ENCODE data around the gene PIGX.
A peak's percentile ranks its signal among the peaks of the same experiment; 100 is the strongest.

Gene PIGX

DNA sequence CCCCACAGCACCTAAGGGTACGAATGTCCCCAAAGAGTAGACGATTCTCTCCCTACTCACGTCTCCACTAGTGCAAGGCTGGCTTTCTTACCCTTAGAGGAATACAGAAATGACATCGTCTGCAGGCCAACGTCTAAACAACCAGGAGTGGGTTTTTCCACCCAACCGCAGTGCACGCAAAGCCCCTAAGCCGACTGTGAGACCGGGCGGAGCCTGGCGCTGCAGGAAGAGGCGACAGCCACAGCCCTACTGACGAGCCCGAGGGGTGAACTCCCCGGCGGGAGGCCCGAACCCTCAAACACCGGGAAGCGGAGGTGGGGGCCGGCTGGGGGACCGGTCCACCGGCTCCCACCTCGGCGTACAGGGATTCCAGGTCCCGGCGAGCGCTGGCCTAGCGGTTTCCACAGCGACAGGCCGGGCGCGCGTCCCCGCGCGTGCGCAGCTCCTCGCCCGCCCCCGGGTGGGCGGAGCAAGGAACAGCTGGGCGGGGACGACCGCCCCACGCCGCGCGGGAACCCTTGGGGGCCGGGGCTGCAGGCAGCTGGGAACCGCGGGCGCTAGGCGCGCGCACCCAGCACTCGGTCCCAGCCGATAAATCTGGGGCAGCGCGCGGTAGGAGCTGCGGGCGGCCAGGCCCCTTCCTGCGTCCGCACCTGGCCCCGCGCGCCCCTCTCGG, at the start of gene PIGX, which contains the start of gene CEP19:
PIGX (plus strand) TSS at position 540 of the 676 bp plus-strand sequence.
CEP19 (minus strand) TSS at position 413 of the 676 bp plus-strand sequence. CDS start 3,593 bp downstream, outside the sequence.
- peak; percentile 90 for DNase-seq

DNA sequence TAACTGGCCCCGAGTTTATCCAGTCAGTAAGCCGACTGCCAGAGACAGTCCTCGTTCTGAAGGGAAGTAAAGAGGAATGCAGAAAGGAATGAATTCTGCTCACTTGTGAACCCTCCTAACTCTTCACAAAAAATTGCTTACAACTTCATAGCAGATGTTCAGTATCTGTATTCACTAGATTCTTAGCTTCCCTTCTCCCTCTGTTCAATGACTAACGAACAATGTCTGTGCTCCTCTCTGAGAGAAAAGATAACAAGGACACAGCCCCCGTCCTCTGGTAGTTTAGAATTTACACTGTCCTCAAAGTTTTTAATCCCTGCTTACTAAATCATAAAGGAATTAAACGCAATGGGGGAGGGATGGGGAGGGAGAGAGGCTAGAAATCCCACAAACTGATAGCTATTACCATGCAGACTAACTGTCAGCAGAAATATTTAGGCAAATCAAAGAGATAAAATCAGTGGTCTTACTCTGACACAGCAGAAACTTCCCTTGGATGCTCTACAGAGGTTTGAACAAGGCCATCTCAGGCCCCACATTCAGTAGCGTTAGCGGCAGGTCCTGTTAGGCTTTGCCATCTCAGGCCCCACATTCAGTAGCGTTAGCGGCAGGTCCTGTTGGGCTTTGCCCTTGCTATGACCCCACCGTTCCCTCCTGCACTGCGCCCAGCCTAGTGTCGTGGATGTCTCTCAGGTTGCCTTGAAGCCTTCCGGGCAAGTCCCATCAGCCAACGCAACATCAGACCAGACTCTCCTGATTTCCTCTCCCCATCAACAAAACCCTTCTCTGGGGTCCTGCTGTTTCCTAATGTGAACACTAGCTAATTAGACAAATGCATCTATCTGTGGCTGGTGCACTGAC, 49.2 kb upstream of the PIGX start:
- no peak for DNase-seq

DNA sequence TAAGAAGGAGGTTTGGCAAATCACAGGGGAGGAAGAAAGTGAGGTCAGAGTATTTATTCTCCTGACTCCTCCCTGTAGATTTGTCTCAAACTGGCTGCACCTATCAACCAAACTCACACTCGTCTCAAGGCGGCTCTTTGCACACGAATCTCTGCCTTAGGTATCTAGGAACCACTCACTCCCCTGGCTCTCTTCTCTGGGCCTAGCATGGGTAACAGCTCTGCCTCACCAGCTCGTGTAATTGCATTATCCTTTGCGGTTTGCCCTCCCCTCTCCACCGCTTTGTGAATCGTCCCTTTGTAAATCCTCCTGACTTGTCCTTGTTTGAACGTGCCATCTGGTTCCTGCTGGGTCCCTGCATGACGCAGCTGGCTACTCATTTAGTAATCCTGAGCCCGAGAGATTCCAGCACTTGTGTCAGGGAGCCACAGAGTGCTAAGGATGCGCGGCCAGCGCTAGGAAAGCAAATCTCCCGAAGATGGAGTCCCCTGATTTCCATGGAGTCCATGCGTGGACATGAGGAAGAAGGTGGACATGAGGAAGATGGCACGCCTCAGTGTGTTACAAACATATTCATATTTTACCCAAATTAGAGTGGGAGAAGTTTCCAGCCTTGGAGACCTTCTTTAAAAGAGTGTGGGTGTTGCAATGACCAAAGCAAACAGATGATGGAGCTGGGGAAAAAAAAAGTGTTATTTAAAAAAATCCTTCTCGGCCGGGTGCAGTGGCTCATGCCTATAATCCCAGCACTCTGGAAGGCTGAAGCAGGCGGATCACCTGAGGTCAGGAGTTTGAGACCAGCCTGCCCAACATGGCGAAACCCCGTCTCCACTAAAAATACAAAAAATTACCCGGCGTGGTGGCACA, 45.9 kb upstream of the PIGX start:
- DNase-seq, result no peak

DNA sequence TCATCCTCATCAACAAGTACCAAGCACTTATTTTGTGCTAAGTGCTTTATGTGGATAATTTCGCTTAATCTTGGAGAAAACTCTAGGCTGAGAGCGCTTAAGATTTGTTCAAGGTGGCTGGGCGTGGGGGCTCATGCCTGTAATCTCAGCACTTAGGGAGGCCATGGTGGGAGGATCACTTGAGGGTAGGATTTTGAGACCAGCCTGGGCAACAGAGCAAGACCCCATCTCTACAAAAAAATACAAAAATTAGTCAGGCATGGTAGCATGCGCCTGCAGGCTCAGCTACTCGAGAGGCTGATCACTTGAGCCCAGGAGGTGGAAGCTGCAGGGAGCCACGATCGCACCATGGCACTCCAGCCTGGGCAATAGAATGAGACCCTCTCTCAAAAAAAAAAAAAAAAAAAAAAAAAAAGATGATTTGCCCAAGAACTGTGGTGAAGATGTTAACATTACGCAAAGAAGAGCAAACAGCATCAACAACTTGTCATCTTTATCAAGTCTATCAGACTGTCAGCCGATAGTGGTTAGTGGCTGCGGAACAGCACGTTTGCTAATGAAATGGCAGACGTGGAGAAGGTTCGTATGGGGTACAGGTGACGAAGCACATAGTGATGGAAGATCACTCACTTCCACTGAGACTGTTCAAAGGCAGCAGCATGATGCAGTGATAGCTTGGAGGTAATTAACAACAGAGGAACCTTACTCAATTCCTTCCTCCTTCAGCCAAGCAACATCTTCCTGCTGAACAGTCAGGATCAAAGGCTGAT, 44.9 kb upstream of the PIGX start:
- DNase-seq, result no peak

DNA sequence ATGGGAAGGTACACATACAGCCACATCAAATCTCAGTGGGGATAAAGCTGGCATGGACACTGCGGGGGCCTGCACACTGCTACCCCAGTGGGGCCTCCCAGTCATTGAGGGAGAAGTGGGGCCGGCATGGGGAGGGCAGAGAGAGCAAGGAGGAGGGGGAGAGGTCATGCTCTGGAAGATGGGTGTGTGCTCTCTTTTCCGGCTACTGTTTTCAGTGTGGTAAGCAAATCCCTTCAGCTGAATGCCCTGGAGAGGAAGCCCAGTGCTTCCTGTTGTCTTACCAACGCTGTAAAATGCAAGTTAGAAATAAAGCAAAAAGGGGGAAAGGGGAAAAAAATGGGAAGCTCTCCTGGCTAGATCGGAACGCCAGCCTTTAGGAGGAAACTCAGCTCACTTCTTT, 41.8 kb upstream of the PIGX start:
- DNase-seq, result no peak

DNA sequence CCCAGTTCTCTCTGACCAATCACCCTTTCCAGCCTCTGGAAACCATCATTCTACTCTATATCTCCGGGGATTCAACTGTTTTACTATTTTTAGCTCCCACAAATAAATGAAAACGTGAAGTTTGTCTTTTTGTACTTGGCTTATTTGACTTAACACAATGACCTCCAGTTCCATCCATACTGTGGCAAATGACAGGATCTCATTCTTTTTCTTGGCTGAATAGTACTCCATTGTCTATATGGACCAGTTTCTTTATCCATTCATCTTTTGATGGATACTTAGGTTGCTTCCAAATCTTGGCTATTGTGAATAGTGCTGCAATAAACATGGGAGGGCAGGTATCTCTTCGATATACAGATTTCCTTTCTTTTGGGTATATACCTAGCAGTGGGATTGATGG, 38.5 kb upstream of the PIGX start:
- DNase-seq, result no peak

DNA sequence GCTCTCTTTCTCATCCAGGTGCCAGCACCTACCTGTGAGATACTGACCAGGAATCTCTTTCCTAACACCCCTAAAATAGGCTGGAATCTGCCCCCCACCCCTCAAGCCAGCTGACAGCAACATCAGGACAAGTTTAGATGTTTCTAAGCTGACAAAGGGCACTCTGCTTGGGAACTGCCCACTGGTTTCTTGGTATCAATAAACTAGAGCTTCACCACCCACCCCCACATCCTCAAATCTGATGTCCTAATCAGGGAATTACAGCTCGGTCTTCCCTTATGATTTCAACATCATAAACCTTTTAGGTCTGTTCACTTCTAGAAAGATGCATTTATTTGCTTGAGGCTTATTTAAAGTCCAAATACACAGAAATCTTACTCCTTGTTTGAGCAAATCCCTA, 34.8 kb upstream of the PIGX start:
- no peak for DNase-seq

DNA sequence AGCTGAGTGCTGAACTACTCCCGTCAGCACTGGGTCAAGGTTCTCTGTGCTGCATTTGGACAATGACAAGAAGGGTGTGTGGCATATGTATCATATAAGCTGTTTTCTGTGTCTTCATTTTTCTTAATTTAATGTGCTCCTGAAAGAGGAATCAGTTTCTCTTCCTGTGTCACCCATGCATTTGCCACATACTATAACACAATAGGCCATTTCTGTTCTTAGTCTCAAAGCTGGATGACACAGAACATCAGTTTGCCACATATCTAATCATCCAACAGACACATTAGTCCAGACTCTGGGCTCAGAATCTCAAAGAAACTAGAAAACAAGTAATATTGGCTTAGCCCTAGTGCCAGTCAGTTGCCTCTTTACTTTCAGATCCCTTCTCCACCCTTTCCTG, 34.2 kb upstream of the PIGX start:
- DNase-seq, result no peak

DNA sequence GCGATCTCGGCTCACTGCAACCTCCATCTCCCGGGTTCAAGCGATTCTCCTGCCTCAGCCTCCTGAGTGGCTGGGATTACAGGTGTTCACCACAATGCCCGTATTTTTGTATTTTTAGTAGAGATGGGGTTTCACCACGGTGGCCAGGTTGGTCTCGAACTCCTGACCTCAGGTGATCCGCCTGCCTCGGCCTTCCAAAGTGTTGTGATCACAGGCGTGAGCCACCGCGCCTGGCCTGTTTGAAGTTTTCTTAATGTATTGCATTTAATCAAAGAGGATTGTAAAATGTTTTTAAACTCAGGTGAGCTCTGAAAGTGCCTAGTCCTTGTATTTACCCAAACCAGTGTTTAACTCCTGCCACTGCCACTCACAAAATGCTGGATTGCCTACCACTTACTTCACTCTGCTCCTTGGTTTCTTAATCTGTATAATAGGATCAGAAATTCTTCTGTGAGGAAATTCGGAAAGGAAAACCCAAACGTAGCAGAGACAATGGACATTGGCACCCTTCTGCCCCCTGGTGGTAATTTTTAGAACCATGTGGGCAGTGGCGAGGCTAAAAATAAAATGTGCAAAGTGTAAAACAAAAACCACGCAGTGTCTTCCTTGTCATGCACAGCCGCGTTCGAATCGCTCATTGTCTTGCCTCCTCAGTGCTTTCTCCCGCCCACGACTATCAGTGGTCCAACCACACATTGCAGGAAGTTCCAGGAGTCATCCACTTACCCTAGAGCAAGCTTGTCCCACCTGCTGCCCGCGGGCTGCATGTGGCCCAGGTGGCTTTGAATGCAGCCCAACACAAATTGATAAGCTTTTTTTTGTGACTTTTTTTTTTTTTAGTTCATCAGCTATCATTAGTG, 27.4 kb upstream of the PIGX start:
- DNase-seq, result peak; percentile 73

DNA sequence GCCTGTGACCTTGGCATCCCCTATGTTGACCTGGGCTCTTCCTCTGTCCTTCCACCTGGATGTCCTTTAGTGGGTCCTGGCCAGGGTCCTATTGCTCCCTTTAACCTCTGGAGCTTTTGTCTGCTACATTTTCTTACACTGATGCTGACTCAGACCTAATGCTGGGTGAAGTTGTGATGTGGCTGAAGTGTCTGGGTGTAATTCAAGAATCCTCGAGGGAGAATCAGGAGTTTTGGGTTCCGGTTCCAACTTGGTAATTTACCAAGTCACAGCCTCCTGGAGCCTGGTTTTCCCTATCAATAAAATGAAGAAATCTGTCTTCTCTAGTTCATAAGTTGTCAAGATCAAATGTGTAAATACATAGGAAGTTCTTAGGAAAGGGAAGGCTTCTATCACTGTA, 25.7 kb upstream of the PIGX start:
- DNase-seq, result no peak

DNA sequence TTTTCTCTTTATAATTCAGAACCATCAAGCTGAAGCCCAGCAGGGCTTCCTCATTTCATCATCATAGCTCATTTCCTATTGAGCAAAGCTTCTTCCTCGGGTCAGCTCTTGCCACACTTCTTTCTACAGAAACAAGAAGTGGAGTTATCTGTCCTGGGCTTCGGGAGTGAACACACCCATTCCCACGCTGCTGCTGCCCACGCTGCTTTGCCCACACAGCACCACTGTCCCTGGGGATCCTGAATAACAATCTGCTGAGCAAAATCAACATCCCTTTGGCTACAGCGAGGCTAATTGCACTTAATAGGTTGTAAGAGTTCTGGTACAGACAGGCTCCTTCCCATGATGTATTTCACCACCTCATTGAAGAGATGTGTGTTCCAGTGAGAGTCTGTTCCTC, 23.8 kb upstream of the PIGX start:
- no peak for DNase-seq

DNA sequence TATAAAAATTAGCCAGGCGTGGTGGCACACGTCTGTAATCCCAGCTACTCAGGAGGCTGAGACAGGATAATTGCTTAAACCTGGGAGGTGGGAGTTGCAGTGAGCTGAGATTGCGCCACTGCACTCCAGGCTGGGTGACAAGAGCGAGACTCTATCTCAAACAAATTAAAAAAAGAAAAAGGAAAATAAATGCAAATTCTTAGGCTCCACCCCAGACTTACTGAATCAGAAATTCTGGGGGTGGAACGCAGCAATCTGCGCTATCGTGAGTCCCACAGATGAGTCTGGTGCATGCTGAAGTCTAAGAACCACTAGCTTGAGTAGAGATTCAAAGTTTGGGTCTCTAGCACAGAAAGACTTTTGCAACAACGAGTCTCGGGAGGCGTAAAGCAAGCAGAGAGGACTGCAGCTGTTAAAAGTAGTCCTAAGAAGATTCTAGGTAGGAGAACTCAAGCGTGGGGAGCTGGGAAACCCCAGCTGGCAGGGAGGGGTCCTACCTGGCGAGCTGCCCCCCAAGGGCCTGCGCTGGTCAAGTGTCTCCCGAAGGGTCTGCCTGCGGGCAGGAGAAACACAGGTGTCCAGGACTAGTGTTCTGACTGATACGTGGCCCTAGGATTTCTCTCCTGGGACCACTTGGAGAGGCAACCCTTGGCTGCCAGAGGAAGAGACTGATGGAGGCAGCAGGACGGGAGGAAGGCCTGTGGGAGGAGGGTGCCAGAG, 22.1 kb upstream of the PIGX start:
- DNase-seq, result no peak

DNA sequence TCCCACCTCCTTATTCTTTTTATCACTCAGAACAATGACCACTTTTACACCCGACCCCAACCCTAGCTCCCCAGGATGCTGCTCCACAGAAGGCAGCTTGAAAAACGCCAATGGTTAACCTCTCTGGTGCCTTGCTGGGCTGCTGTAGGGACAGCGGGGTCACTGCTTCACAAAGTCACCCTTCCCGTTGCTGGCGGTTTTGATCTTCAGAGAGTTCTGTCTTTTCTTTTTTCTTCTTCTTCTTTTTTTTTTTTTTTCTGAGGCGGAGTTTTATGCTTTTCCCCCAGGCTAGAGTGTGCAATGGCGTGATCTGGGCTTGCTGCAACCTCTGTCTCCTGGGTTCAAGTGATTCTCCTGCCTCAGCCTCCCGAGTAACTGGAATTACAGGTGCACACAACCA, 20.8 kb upstream of the PIGX start:
- no peak for DNase-seq

DNA sequence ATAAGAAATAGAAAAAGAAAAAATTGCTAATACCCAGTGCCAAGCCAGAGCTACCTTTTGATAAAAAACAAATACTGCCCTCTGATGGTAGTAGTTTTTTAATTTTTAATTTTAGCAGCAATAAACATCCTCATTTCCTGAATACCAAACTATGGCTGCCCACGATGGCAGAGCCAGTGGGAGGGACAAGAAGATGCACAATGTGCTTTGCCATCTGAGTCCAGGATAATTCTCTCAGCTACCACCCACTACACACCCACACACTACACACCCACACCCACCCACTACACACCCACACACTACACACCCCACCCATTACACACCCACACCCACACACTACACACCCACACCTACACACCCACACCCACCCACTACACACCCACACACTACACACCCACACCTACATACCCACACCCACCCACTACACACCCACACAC, 18.0 kb upstream of the PIGX start:
- DNase-seq, result no peak

DNA sequence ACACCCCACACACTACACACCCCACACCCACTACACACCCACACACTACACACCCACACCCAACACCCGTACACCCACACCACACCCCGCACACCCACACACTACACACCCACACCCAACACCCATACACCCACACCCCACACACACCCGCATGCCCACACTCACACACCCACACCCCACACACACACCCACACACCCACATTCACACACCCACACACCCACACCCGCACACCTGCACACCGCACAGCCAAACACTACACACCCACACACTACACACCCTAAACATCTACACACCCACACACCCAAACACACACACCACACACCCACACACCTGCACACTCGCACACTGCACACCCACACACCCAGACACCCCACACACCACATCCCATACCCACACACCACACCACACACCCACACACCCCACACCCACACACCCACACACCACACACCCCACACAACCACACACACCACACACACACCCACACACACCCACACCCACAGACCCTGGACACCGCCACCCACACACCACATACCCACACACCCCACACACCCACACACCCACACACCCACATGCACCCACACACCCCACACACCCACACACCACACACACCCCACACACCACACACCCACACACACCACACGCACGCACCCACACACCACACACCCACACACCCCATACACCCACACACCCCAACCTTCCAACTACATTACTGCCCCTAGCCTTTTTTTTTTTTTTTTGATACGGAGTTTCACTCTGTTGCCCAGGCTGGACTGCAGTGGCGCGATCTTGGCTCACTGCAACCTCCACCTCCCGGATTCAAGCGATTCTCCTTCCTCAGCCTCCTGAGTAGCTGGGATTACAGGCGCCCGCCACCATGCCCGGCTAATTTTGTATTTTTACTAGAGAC, 17.0 kb upstream of the PIGX start:
- no peak for DNase-seq

DNA sequence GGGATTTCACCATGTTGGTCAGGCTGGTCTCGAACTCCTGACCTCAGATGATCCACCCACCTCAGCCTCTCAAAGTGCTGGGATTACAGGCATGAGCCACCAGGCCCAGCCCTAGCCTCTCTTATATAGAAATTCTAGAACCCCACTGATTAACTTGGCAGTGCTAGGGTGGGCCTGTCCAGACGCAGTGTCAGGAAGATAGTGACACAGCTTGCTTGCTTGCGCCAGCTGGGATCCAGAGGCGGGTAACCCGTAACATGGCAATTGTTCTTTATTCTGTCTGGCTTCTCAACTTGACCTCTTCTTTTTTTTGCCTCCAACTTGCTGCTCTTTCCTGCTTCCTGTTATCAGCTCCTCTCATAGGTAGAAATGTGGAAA, 16.3 kb upstream of the PIGX start:
- DNase-seq, result no peak

DNA sequence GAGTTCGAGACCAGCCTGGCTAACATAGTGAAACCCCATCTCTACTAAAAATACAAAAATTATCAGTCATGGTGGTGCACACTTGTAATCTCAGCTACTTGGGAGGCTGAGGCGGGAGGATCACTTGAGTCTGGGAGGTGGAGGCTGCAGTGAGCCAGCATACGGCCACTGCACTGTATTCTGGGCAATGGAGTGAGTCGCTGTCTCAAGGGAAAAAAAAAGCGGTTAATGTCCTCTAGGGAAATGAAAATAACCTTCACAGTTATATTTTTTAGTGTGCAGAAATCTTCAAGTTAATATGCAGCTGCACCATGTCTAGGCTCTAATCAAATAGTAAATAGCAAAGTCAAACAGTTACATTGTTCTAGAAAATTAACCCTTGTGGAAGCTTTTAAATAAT, 14.9 kb upstream of the PIGX start:
- no peak for DNase-seq

DNA sequence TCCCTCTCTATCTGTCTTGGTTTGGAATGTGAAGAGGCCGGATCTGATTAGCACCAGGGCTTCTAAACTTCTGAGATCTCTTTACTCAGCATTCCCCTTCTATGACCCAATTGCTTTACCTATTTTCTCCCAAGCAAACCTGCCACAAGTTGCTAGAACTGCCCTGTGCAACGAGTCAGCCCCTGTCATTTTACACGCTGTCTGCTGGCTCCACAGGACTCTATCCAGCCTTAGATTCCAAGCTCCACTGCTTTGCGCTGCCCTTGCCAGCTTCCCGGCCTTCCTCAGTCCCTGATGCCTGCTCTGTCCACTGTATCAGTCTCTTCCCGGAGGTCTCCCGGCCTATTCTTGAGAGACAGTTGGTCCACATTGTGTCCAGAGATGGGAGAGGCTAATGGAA, 12.4 kb upstream of the PIGX start:
- no peak for DNase-seq

DNA sequence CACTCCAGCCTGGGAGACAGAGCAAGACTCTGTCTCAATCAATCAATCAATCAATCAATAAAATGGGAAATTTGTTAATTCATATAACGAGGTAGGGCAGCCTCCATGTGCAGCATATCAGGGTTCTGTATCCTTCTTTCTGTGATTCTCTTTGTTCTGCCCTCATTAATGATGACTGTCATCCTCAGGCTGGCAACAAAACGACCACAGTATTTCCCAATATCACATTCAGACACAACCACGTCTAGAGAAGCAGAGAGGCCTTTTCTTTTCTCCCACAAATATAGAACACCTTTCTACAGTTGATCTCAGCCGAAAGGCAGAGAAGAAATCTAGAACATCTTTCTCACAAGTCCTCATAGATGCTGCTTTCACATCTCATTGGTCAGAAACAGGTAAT, 11.4 kb upstream of the PIGX start:
- no peak for DNase-seq

DNA sequence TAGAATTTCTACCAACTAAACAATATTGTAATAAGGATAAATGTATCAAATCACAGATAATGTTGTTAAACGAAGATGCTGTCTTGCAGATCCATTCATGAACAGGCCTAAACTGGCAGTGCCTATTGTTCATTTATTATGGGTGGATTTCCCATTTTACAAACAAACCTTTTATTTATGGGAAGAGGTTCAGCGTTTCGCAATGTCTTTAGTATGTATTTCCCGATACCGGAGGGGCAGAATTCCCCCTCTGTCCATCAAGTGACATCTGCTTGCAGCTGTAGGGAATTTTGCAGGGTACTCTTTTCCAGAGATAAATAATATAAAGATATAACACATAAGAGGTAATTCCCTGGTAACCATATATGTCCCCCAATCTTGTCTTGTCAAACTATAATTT, 5.8 kb upstream of the PIGX start:
- no peak for DNase-seq

All from NCI-H1105 (cell line).